DOHH2 (cell line): ENCODE measurements around the gene TNFRSF25.

Source experiments
- CTCF ChIP-seq: fragments of 200-600 bp; sonication (generic); IDR thresholded peaks from one replicate; pipeline ENCODE4 v1.5.1; 2014; ENCODE audit warnings: antibody characterized with exemption, mild to moderate bottlenecking, low read depth, low read length; ENCODE audit not compliant: poor library complexity, severe bottlenecking
- EZH2phosphoT487 ChIP-seq: fragments of 200-600 bp; sonication (generic); IDR thresholded peaks from 2 replicates; pipeline ENCODE4 v1.6.1; 2017; ENCODE audit warnings: borderline replicate concordance, mild to moderate bottlenecking, antibody characterized with exemption, low read length, moderate library complexity, mixed read lengths

- no peak for TF ChIP-seq CTCF
- no peak for TF ChIP-seq EZH2phosphoT487
Observed at GRCh38 chr1:6424619-6425593, 41.1 kb downstream of the TNFRSF25 start, which contains the start of gene ESPN.
